PC-9 (cell line): ENCODE data around the gene DHX32. TPM values are rescaled to one million over a fixed set of nuclear protein-coding genes. Genes with fewer than 3 reads are reported as not detected.
"Not testable (repeated sequence)": the region's sequence is repeated elsewhere in the genome, so short reads cannot be mapped to it uniquely, and the experiment has no call there.

ENCODE experiments used
- BruUV-seq: library from RNA; stranded (reverse); fragments of 400-500 nt; replicated peaks from 2 replicates; lab custom pipeline; 2021; lab: Mats Ljungman, UMichigan
- CTCF ChIA-PET: fragments of 300-600 bp; sonication (Branson Sonifier 250); formaldehyde crosslinking; loops from one replicate; lab custom pipeline; 2022; ENCODE audit warnings: antibody characterized with exemption; lab: Charles Lee
- POLR2A ChIA-PET: fragments of 300-600 bp; sonication (Branson Sonifier 250); formaldehyde crosslinking; loops from one replicate; lab custom pipeline; 2022; ENCODE audit warnings: antibody characterized with exemption; ENCODE audit not compliant: unreplicated experiment; lab: Charles Lee
- DNase-seq, 2 experiments: peaks; one replicate each; pipeline versions ENCODE4 v3.0.0 to v3.0.0-alpha.2; 2015 to 2022; ENCODE audit warnings: mixed read lengths in 1 of 2
- H2AFZ ChIP-seq: fragments of 200-600 bp; sonication (generic); 2 replicates; pipeline ENCODE4 v1.8.1; 2017; ENCODE audit warnings: antibody characterized with exemption
- H3F3A ChIP-seq: fragments of 200-600 bp; sonication (generic); 2 replicates; pipeline ENCODE4 v1.8.1; 2017; ENCODE audit warnings: antibody characterized with exemption, mild to moderate bottlenecking, low read depth; ENCODE audit not compliant: insufficient read depth
- H3K27ac ChIP-seq: fragments of 200-600 bp; sonication (generic); 2 replicates; pipeline ENCODE4 v1.6.1; 2016; ENCODE audit warnings: mixed run types
- H3K27me3 ChIP-seq: fragments of 200-600 bp; sonication (generic); 2 replicates; pipeline ENCODE4 v1.6.1; 2016; ENCODE audit warnings: low read depth, mixed run types; ENCODE audit not compliant: insufficient read depth
- H3K36me3 ChIP-seq: fragments of 200-600 bp; sonication (generic); 2 replicates; pipeline ENCODE4 v1.6.1; 2016; ENCODE audit warnings: low read depth, mixed run types
- H3K4me1 ChIP-seq: fragments of 200-600 bp; sonication (generic); replicated peaks from 2 replicates; pipeline ENCODE4 v1.6.1; 2016; ENCODE audit warnings: mixed run types; ENCODE audit not compliant: insufficient read depth
- H3K4me2 ChIP-seq: fragments of 200-600 bp; sonication (generic); 2 replicates; pipeline ENCODE4 v1.6.1; 2017; ENCODE audit warnings: mixed run types
- H3K4me3 ChIP-seq: fragments of 200-600 bp; sonication (generic); 2 replicates; pipeline ENCODE4 v1.6.1; 2016; ENCODE audit warnings: mixed run types
- H3K79me2 ChIP-seq: fragments of 200-600 bp; sonication (generic); 2 replicates; pipeline ENCODE4 v1.6.1; 2017; ENCODE audit warnings: low read depth, mixed run types
- H3K9me2 ChIP-seq: fragments of 200-600 bp; sonication (generic); 2 replicates; pipeline ENCODE4 v1.8.1; 2017; ENCODE audit warnings: mild to moderate bottlenecking; ENCODE audit not compliant: insufficient read depth
- H3K9me3 ChIP-seq: fragments of 200-600 bp; sonication (generic); 2 replicates; pipeline ENCODE4 v1.8.1; 2016; ENCODE audit warnings: low read depth; ENCODE audit not compliant: insufficient read depth
- H4K20me1 ChIP-seq: fragments of 200-600 bp; sonication (generic); 2 replicates; pipeline ENCODE4 v1.8.1; 2017; ENCODE audit not compliant: insufficient read depth
- intact Hi-C: fragments of 100-400 bp; cut with micrococcal nuclease; formaldehyde crosslinking; loops from one replicate; pipeline ENCODE4 v1.10.0; 2022; ENCODE audit not compliant: unreplicated experiment
- total RNA-seq: library from RNA; stranded (reverse); gene quantifications from 2 replicates; pipeline ENCODE4 v1.2.3, GENCODE V29; 2021

Gene DHX32
- total RNA-seq, 1 experiment from 2014 or later = 51.0 TPM

DNA sequence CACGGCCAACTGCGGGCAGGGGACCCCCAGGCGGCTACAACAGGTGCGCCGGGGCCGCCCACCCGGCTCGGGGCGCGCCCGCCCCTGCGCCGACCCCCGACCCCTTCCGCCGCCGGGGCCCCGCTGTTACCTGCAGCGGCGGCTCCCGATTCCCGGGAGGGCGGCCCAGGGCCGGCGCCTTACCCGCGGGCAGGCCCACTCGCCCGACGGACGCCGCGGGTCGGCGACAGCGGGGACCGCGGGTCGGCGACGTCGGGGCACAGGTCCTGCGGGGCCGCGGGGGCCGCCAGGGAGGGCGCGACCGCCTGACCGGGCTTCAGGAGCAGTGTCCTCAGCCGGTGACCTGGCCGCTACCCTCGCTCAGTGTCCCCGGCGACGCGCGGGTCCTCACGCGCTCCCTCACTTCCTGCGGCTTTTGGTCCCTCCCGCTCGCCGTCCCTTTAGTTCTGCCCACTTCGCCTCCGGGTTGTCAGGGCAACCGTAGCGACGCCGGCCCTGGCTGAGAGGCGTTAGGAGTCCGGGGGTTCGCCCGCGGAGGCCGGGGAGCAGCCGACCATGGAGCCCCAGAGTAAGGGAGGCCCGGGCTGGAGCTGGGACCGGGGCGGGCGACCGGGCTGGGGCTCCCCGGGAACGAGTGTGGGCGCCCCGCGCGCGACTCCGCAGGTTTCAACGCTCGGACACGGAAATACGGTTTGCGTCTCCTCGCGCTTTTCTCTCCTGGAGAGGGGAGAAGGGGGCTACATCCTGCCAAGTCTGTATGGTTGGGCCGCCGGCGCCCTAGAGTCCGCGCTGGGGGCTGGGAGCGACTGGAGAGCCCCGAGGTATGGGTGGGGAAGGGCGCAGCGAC, 15.2 kb upstream of the DHX32 start, which contains the start of gene FANK1:
TSS of gene FANK1 (plus strand) at position 477 of the 847 bp plus-strand sequence. CDS start at position 556, 79 bp downstream.
- H3K9me3 ChIP-seq, H4K20me1 ChIP-seq, CTCF ChIA-PET, H3K9me2 ChIP-seq, H3F3A ChIP-seq, intact Hi-C loops, H3K27me3 ChIP-seq, POLR2A ChIA-PET, H3K36me3 ChIP-seq: not testable (repeated sequence)
- peaks cover 47% of the 10 kb centered on the region for H3K79me2 ChIP-seq
- peak within 1 kb of the TSS; percentile 84 for H3K4me2 ChIP-seq
- peak within 1 kb of the TSS; percentile 79 for H2AFZ ChIP-seq
- H3K4me1 ChIP-seq = peaks cover 22% of the 10 kb centered on the region
- peak within 1 kb of the TSS; percentile 75 for H3K4me3 ChIP-seq
- DNase-seq = peak; percentile 66 to 82
- peak within 1 kb of the TSS; percentile 92 for H3K27ac ChIP-seq
- BruUV-seq = TSS peak; percentile 26

DNA sequence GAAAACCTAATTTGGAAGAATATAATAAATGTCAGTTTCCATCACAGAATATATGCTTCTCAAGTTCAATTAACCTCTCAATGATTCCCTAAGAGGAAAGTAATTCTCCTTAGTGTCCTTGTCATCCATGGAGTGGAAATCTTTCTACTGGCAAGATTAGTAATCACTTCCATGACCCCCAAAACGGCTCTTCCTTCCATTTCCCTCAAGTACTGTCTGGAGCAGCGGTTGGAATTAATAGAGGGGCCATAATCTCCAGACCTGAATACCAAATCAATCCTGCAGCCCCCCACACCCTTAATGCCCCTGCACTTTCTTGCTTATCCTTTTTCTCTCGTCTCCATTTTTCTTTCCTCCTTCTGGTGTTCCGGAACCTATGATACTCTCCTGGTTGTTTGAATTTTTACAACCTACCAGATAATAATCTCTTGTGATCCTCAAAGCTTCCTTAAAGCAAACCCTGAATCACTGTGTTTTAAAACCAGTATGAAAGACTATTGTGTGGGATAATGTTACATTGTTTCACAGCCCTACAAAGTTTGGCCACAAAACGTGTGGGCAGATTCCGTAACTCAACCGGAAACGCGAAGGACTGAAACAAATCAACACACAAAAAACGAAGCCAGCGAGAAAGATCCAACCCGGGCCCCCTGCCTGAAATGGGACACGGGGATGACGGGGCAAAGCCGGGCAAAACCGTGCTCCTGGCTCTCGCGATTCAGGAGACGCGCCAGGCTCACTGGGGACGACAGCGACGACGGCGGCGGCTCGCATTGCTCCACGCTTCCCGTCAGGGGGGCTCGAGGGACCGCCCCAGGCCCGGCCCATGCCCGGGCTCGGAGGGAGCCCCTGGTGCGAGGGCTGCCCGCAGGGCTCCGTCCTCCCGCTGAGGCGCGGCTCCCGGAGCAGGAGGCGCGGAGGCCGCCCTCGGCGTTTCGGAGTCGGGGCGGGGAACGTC, 14.3 kb upstream of the DHX32 start:
- H3K27me3 ChIP-seq, POLR2A ChIA-PET, H3F3A ChIP-seq, CTCF ChIA-PET, H3K9me3 ChIP-seq, H3K36me3 ChIP-seq, intact Hi-C loops, H4K20me1 ChIP-seq, H3K9me2 ChIP-seq: not testable (repeated sequence)
- Histone ChIP-seq H2AFZ (peak overlapping the region; percentile 67), H3K4me3 (peak overlapping the region; percentile 75), H3K4me2 (peak overlapping the region; percentile 84), H3K4me1 (peaks cover 15% of the 10 kb centered on the region), H3K27ac (peak overlapping the region; percentile 92), H3K79me2 (peaks cover 54% of the 10 kb centered on the region)
- peak; percentile 57 to 61 for DNase-seq
- BruUV-seq = TSS peak; percentile 43

DNA sequence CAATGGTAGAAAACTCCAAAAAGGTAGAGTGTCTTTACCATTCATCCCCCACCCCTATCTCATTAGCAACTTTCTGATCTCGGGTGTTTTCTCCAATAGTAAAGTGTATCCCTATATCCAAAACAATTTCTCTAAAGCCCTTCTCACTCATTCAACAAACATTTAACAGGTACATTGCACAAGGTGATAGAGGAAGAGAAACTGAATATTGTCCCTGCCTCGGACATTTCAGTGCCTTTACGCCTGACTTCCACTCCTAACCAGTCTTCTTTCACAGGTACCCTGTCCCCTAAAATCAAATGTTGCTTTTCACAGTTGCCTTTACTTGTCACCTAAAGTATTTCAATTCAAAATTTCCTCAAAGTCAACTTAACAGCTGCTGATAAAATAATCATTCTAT, 13.1 kb upstream of the DHX32 start:
- H4K20me1 ChIP-seq, H2AFZ ChIP-seq, H3K27ac ChIP-seq, H3K36me3 ChIP-seq, intact Hi-C loops, CTCF ChIA-PET, H3K27me3 ChIP-seq, H3K9me3 ChIP-seq, H3K9me2 ChIP-seq, BruUV-seq, H3F3A ChIP-seq, POLR2A ChIA-PET: not testable (repeated sequence)
- DNase-seq = peak in 1 of 2 experiments; percentile 37
- H3K4me3 ChIP-seq = peak overlapping the region; percentile 75; the same call in 1 of the 2 replicates
- H3K79me2 ChIP-seq = peaks cover 64% of the 10 kb centered on the region
- H3K4me2 ChIP-seq = peak overlapping the region; percentile 84
- H3K4me1 ChIP-seq = peaks cover 12% of the 10 kb centered on the region; the same call in 1 of the 2 replicates

DNA sequence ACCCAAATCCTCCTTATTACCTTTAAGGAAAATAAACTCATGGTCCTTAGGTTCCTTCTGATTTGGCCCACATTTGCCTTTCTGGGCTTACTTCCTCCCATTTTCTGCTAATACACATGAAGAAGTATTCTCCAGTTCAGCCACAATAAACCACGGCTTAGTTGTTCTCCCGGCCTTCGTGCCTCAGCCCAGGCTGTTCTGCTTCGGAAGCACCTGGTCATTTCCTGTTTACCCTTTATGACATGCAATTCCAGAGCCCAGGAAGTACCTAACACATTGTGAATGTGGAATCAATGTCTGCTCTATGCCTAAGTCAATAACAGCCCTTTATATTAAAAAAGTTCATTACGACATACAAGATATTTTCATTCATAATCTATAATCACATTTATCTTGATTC, 11.3 kb upstream of the DHX32 start:
- H3K9me2 ChIP-seq, H3F3A ChIP-seq, BruUV-seq, H3K4me3 ChIP-seq, H4K20me1 ChIP-seq, DNase-seq, H3K4me2 ChIP-seq, H3K27ac ChIP-seq, intact Hi-C loops, CTCF ChIA-PET, H2AFZ ChIP-seq, H3K36me3 ChIP-seq, POLR2A ChIA-PET, H3K9me3 ChIP-seq, H3K27me3 ChIP-seq: not testable (repeated sequence)
- Histone ChIP-seq H3K79me2 (peaks cover 75% of the 10 kb centered on the region), H3K4me1 (peaks cover 27% of the 10 kb centered on the region)

DNA sequence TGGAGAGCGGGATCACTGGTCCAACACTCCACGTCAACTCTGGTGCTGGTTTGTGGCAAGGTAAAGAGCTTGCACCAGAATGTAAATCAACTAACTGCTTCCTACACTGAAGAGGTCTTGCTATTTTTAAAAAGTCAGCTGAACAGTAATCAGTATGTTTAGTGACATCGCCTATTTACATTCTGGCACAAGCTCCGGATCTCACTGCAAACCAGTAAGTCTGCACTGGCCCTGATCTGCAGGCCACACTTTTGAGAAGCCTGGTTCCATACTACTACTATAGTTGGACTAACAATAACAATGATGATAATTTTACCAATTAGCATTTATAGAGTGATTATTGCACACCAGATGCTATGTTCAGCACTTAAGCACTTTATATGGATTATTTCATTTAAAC, 8.3 kb upstream of the DHX32 start:
- H3K27ac ChIP-seq, H3K27me3 ChIP-seq, POLR2A ChIA-PET, H3K9me3 ChIP-seq, H3K36me3 ChIP-seq, BruUV-seq, H3K4me2 ChIP-seq, H3K4me3 ChIP-seq, H2AFZ ChIP-seq, CTCF ChIA-PET, H4K20me1 ChIP-seq, DNase-seq, H3F3A ChIP-seq, H3K9me2 ChIP-seq: not testable (repeated sequence)
- peaks cover 74% of the 10 kb centered on the region for H3K79me2 ChIP-seq
- H3K4me1 ChIP-seq = peaks cover 32% of the 10 kb centered on the region
- intact Hi-C loops = loop anchor here (10.0 kb wide), 1 partner anchor 175 kb away; no protein-coding TSS in a partner anchor
